Measurements from ENCODE around the gene CBLN3.

GRCh38 chr14:24385524-24385923, 43.9 kb downstream of the CBLN3 start:
- TF ChIP-seq, protein P1, sequence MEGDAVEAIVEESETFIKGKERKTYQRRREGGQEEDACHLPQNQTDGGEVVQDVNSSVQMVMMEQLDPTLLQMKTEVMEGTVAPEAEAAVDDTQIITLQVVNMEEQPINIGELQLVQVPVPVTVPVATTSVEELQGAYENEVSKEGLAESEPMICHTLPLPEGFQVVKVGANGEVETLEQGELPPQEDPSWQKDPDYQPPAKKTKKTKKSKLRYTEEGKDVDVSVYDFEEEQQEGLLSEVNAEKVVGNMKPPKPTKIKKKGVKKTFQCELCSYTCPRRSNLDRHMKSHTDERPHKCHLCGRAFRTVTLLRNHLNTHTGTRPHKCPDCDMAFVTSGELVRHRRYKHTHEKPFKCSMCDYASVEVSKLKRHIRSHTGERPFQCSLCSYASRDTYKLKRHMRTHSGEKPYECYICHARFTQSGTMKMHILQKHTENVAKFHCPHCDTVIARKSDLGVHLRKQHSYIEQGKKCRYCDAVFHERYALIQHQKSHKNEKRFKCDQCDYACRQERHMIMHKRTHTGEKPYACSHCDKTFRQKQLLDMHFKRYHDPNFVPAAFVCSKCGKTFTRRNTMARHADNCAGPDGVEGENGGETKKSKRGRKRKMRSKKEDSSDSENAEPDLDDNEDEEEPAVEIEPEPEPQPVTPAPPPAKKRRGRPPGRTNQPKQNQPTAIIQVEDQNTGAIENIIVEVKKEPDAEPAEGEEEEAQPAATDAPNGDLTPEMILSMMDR (conservative IDR thresholded peaks at IDR 0.05; ENCODE audit: low read length) = no peak
- TF ChIP-seq EZH2phosphoT487 (IDR thresholded peaks at IDR 0.05; ENCODE audit: borderline replicate concordance, low read depth, low read length) = no peak

Measured in OCI-LY7 (cell line).